Right lobe of liver (tissue), 6 donors: ENCODE results near the gene LLGL2. TPM values are rescaled to one million over a fixed set of nuclear protein-coding genes. Genes with fewer than 3 reads are reported as not detected.

Experiments used
- ATAC-seq, 4 donors: fragments of 200-7000 bp; cut with Tn5 transposase; one replicate each; pipeline ENCODE4 v1.9.1; 2020; ENCODE audit warnings: mild to moderate bottlenecking in 4 of 4, moderate library complexity in 4 of 4
- DNase-seq, 3 donors: peaks; one replicate each; pipeline ENCODE4 v3.0.0-alpha.2; 2020
- H3K27ac ChIP-seq, 3 donors: fragments of 200-600 bp; one replicate each; pipeline ENCODE4 v1.8.0; 2022
- H3K27me3 ChIP-seq, 2 donors: fragments of 200-600 bp; one replicate each; pipeline ENCODE4 v1.8.0; 2022
- H3K36me3 ChIP-seq, 4 donors: fragments of 200-600 bp; sonication (generic) in 1 of 4; one replicate each; pipeline versions ENCODE4 v1.5.1 to v1.8.0; 2017 to 2022; ENCODE audit warnings: control low read depth in 1 of 4
- H3K4me1 ChIP-seq, 4 donors: fragments of 200-600 bp; sonication (generic) in 1 of 4; one replicate each; pipeline versions ENCODE4 v1.5.1 to v1.8.0; 2017 to 2022; ENCODE audit warnings: control low read depth in 1 of 4
- H3K4me3 ChIP-seq, 3 donors: fragments of 200-600 bp; one replicate each; pipeline ENCODE4 v1.8.0; 2022
- H3K9me3 ChIP-seq, 4 donors: fragments of 200-600 bp; sonication (generic) in 1 of 4; one replicate each; pipeline versions ENCODE4 v1.5.1 to v1.8.0; 2017 to 2022; ENCODE audit warnings: control low read depth in 1 of 4
- CTCF ChIP-seq, 4 donors: fragments of 200-600 bp in 3 of 4; fragments of 450-650 bp in 1 of 4; IDR thresholded peaks; one replicate each; pipeline versions ENCODE4 v1.5.1 to v1.8.0; 2016 to 2022; ENCODE audit warnings: antibody characterized with exemption in 4 of 4, mild to moderate bottlenecking in 2 of 4
- POLR2A ChIP-seq: fragments of 450-650 bp; IDR thresholded peaks from one replicate; pipeline ENCODE4 v1.6.1; 2017; ENCODE audit warnings: antibody characterized with exemption, mild to moderate bottlenecking
- WGBS: methylation state at CpG from one replicate; pipeline ENCODE4 v1.1.6; 2018; ENCODE audit warnings: low coverage, low lambda C conversion rate; ENCODE audit not compliant: insufficient coverage; ENCODE audit errors: missing lambda C conversion rate; 5-methylcytosine and 5-hydroxymethylcytosine counted together
- intact Hi-C, 2 donors: fragments of 100-400 bp; cut with DNase I; formaldehyde crosslinking; loops; one replicate each; pipeline versions ENCODE4 v1.11.2 to v1.14.1; 2022
- total RNA-seq, 6 experiments: library from RNA; depleted of rRNA in 2 of 6; stranded (reverse); fragments of >200 nt in 2 of 6; fragmentation: NEBNext Ultra II Directional in 3 of 6; extraction: Animal tissue kit (Norgen Biotek cat#: 25700) in 3 of 6; gene quantifications; one replicate each; pipeline versions ENCODE4 v1.1.0 to v1.2.4, GENCODE V29; 2016 to 2023
- donor health status: DM: no; HTN: yes; CAD: no.
- donor health status: DM: no; HTN: no; CAD: no.
- donor health status: DM: no; HTN: no; CAD: no.
- donor health status: DM: no; HTN: yes; CAD: no.
- donor health status: DM: no; HTN: yes; CAD: no.

Gene LLGL2
- total RNA-seq, 6 experiments from 2014 or later: 32.8 to 71.4 (median 44.6) TPM

- peaks cover 0 to 10% (median 5%) of the 10 kb centered on the region in 4 donors for H3K36me3 ChIP-seq
- ATAC-seq (peak; percentile 78 to 82 (median 80)), DNase-seq (peak; percentile 86 to 89 (median 88))
- peaks cover 0 to 13% (median 5%) of the 10 kb centered on the region in 4 donors for H3K4me1 ChIP-seq
- H3K4me3 ChIP-seq: no peak overlapping the region
- TF ChIP-seq CTCF (IDR thresholded peaks at IDR 0.05): peak; percentile 67 to 83 (median 78)
- TF ChIP-seq POLR2A: no peak
- H3K27ac ChIP-seq: peak overlapping the region in 1 of 3 donors; percentile 13
- no peaks in the 10 kb centered on the region for H3K27me3 ChIP-seq
- H3K9me3 ChIP-seq: no peaks in the 10 kb centered on the region
- 49% methylated on average over 9 of the region's 32 CpGs for WGBS
- intact Hi-C loops: loop anchor here in 1 of 2 donors (10.0 kb wide), 1 partner anchor 70 kb away; no protein-coding TSS in a partner anchor
Measured at GRCh38 chr17:75504347-75505151, 20.9 kb upstream of the LLGL2 start.

GRCh38 chr17:75505152-75505409, 20.4 kb upstream of the LLGL2 start:
- Histone ChIP-seq H3K4me3 (no peak overlapping the region), H3K4me1 (peaks cover 0 to 13% (median 5%) of the 10 kb centered on the region in 4 donors), H3K36me3 (peaks cover 0 to 10% (median 5%) of the 10 kb centered on the region in 4 donors), H3K27me3 (no peaks in the 10 kb centered on the region), H3K27ac (no peak overlapping the region), H3K9me3 (no peaks in the 10 kb centered on the region)
- DNase-seq (peak in 1 of 3 donors; percentile 25), ATAC-seq (no peak)
- no CpG with 5 or more reads among the region's 4 CpGs for WGBS
- intact Hi-C loops: loop anchor here in 1 of 2 donors (10.0 kb wide), 1 partner anchor 70 kb away; no protein-coding TSS in a partner anchor
- TF ChIP-seq POLR2A (no peak), CTCF (IDR thresholded peaks at IDR 0.05) (no peak)

- intact Hi-C loops: loop anchor here in 1 of 2 donors (10.0 kb wide), 1 partner anchor 71 kb away; no protein-coding TSS in a partner anchor
- no peak for ATAC-seq
- Histone ChIP-seq H3K4me3 (no peak overlapping the region), H3K27ac (no peak overlapping the region), H3K27me3 (no peaks in the 10 kb centered on the region), H3K4me1 (peaks cover 0 to 13% (median 5%) of the 10 kb centered on the region in 4 donors), H3K9me3 (no peaks in the 10 kb centered on the region), H3K36me3 (peaks cover 0 to 10% (median 3%) of the 10 kb centered on the region in 4 donors)
- DNase-seq: peak in 1 of 3 donors; percentile 43
- TF ChIP-seq POLR2A: no peak
- TF ChIP-seq CTCF (IDR thresholded peaks at IDR 0.05): no peak
- 79% methylated on average over 7 of the region's 15 CpGs for WGBS
Measured at GRCh38 chr17:75505640-75506039, 19.9 kb upstream of the LLGL2 start.

GRCh38 chr17:75506134-75506533, 19.4 kb upstream of the LLGL2 start:
- Histone ChIP-seq H3K4me1 (peaks cover 0 to 14% (median 6%) of the 10 kb centered on the region in 4 donors), H3K36me3 (peaks cover 0 to 8% (median 2%) of the 10 kb centered on the region in 4 donors), H3K27ac (no peak overlapping the region), H3K27me3 (no peaks in the 10 kb centered on the region), H3K9me3 (no peaks in the 10 kb centered on the region), H3K4me3 (no peak overlapping the region)
- ATAC-seq (no peak), DNase-seq (peak in 2 of 3 donors; percentile 49 to 50)
- TF ChIP-seq CTCF (IDR thresholded peaks at IDR 0.05): no peak
- TF ChIP-seq POLR2A: no peak
- WGBS: 100% methylated on average over 2 of the region's 21 CpGs
- intact Hi-C loops: loop anchor here in 1 of 2 donors (10.0 kb wide), 1 partner anchor 71 kb away; no protein-coding TSS in a partner anchor
